Jurkat, Clone E6-1 (cell line): Measurements from ENCODE around the gene ATP2A3.

Experiments used
- DNase-seq: peaks from one replicate; pipeline ENCODE4 v3.0.0-alpha.2; 2011; ENCODE audit warnings: low read depth, low spot score
- H3K4me3 ChIP-seq: 2 replicates; pipeline ENCODE4 v1.5.1; 2011; ENCODE audit warnings: mild to moderate bottlenecking, low read length, control low read depth, moderate library complexity

ATP2A3 gene

DNA sequence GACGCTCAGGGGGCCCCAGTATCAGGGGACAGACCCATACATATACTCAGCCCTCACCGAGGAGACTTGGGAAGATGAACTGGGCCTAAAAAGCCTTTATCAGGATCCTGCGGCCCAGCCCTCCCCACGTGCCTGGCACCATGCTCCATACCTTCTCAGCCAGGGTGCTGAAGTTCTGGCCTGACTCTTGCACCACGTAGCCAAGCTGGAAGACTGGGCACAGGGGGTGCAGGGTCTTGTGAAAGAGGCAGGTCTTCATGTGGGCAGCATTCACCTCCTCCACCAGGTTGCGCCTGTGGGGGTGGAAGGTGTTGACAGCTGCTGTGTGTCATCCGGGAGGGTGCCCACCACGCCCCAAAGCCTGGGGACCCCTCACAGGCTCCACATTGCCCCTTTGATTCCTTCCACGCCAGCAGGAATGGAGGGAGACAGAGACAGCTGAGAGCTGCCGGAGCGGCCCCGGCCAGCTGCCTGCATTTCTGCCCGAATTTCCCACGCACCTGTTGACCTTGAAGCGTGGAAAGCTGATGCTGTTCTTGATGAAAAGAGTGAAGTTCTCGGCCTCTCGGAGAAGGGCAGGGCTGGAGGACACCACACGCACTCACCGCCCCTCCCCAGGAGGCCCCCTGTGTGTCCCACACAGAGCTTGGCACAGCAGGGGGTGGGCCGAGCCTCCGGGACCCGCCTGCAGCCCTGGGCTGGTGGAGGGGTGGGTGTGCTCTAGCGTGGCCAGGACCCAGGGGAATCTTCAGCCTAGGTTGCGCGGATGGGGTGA lies 61.0 kb downstream of the ATP2A3 start:
- no peak overlapping the region for H3K4me3 ChIP-seq
- DNase-seq: no peak

DNA sequence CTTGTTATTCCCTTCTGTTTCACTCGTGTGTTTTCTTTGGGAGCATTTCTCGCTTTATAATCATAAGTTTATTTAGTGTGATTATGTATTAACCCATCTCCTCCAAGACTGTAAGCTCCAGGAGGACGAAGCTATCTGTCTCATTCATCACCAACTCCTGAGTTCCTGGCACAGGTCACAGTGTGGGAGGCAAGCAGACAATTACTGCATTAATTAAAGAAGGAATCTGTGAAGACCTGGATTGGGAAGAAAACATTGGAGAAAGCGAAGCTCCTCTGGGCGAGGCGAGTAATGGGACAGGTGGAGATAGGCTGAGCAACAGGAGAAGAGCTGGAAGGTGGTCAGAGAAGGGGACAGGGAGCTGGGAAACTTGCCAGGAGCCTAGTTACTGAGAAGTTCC lies 63.6 kb downstream of the ATP2A3 start:
- DNase-seq: no peak
- no peak overlapping the region for H3K4me3 ChIP-seq

DNA sequence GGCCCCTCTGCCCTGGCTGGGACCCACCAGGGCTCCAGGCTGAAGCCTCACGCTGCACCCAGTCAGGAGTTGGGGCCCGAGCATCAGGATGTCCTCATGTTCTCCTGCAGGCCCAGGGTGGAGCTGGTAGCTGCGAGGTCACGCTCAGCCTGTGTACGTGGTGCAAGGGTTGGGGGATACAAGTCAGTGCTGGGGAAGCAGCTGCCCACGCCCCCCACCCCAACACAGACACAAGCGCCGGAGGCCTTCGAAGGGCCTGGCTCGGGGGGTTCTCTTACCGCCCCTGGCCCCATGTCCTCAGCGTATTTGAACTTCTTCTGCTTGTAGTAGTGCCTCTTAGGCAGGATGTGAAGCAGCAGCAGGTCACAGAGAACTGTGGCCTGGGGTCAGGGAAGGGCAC lies 66.5 kb downstream of the ATP2A3 start:
- DNase-seq: no peak
- H3K4me3 ChIP-seq: no peak overlapping the region

DNA sequence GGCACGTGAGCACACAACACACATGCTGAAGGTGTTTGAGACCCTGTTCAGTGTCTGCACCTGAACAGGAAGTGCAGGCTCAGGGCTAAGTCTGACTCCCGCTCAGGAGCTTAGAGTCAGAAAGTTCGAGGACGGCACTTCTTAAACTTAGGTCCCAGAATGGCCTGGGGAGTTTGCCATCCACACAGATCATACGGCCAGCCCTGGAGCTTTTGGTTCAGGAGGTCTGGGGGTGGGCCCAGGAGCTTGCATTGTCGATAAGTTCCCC lies 67.3 kb downstream of the ATP2A3 start:
- no peak overlapping the region for H3K4me3 ChIP-seq

DNA sequence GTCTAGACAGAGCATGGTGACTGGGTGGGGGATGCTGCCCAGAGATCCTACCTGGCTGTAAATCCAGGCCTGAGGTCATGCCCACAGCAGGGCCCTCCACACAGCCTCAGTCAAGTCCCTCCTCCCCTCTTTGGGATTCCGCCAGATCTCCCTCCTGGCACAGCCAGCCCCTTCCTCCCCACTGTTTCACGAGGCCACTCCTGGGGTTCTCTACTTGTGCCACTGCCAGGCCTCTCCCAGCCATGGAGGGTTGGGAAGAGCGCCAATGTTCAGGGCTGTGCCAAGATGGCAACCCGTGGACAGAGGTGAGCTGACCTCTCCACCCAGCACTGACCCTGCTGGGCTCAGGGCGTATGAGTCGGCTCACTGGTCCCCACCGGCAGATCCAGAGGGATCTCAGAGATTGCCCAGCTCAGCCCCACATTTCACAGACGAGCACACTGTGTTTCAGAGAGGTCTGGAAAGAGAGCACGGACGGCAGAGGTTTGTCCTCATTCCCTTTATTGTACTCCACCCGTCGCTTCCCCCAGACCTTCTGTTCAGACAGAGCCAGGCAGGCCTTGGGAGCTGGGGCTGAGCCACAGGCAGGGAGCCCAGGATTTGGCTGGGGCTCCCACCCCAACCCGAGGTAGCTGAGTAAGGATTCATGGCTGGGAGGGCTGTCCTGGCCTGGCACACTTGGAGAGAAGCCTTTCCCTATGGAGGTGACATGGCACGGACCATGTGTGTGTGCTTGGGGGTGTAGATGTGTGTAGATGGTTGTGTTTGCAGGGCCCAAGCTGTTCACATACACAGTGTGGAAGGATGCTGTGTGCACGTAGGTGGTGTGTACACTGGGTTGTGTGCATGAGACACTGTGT lies 67.9 kb downstream of the ATP2A3 start:
- no peak for DNase-seq

More for the DNA sequence above, 67.3 kb downstream of the ATP2A3 start:
- no peak for DNase-seq

DNA sequence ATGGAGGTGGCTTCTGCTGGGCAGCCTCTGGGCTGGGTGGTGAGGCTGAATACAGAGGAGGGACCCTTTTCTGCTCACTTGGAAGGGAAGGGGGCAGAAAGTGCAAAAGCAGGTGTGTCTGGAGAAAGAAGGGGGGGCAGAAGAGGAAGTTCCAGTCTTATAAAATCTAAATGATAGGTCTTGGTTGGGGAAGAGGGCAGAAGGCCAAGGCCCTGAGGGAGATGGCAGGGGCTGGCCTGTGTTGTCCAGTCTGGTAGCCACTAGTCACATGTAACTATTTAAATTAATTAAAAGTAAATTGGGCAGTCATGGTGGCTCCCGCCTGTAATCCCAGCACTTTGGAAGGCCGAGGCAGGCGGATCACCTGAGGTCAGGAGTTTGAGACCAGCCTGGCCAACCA lies 68.9 kb downstream of the ATP2A3 start:
- no peak for DNase-seq
- no peak overlapping the region for H3K4me3 ChIP-seq

More for the DNA sequence above, 67.9 kb downstream of the ATP2A3 start:
- H3K4me3 ChIP-seq: no peak overlapping the region

DNA sequence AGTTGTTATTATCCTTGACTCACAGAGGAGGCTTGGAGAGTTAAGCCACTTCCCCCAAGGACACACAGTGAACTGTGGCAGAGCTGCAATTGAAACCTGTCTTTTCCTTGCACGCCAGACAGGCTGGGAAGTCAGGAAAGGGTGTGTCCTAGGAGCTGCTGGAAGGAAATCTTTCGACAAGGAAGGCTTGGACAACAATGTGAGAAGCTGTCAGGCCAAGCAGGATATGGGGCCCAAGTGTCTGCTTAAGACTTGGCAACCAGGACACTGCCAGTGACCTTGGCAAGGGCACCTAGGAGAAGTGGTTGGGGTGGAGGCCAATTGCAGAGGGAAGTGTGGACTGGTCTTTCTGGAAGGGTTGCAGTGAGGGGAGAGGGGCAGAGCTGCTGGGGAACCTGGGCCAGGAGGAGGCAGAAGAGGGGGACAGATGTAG lies 69.3 kb downstream of the ATP2A3 start:
- H3K4me3 ChIP-seq: no peak overlapping the region
- no peak for DNase-seq

DNA sequence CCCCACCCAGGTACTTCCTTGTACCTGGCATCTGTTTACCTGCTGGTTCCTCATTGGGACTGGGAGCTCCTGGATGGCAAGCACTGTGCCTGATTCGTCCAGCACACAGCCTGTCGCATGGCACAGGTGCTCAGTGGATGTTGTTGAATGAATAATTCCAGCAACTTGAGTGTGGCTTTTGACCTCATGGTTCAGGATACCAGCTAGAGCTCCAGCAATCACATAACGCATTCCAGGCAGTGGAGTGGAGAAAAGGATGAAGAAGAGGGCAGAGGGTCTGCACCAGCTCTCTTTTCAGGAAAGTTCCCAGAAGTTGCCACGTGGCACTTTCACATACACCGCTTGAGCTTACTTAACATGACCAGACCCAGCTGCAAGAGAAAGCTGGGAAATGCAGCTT lies 70.0 kb downstream of the ATP2A3 start:
- DNase-seq: no peak
- no peak overlapping the region for H3K4me3 ChIP-seq

DNA sequence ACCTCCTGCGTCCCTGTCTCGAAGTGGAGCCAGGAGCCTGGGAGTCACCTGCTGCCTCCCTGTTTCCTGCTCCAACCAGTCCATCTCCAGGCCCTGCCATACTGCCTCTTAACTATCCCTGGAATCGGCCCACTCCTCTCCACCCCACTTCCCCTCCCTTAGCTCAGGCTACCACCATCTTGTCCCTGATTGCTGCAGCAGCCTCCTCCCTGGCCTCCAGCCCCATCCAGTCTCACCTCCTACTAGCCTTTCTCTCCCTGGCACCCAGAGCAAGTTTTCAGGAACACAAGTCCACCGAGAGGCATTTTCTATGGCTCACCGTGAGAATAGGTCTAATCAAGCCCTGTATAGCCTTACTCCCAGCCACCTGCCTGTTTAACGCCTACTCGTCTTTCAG lies 70.5 kb downstream of the ATP2A3 start:
- no peak for DNase-seq
- peak overlapping the region; percentile 51 for H3K4me3 ChIP-seq

DNA sequence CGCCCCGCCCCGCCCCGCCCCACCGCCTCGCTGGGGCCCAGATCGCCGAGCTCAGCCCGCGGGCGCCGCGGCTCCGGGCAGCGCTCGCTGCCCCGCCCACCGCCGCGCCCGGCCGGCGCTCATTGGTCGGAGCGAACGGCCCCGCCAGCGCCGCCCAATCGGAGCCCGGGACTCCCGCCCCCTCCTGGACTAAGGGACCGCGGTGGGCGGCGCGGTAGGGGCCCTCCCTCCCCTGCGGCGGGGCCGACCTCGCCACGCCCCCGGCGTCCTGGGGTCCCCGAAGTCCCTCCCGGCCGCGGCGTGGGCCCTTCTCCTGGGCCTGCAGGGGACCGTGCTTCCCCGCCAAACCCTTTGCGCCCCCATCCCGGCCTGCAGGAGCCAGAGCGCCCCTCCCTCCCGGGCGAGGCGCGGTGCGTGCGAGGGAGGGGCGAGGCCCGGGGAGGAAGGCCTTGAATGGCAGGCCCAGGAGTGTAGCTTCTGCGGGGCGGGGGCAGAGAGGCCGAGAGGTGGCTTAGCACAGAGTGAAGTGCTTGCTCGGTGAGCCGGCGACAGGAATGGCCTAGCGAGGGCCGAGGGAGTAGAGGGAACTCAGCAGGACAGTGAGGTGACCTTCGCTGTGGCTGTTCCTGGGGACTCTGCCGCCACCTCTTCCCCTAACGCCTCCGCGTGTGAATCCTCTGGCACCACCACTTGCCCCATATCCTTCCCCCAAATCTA lies 71.1 kb downstream of the ATP2A3 start, which contains the start of gene CAMKK1:
TSS of gene CAMKK1 (minus strand) at position 51 of the 717 bp plus-strand sequence. CDS start 7,366 bp downstream, outside the sequence.
- H3K4me3 ChIP-seq: peak within 1 kb of the TSS; percentile 56
- DNase-seq: peak; percentile 71

DNA sequence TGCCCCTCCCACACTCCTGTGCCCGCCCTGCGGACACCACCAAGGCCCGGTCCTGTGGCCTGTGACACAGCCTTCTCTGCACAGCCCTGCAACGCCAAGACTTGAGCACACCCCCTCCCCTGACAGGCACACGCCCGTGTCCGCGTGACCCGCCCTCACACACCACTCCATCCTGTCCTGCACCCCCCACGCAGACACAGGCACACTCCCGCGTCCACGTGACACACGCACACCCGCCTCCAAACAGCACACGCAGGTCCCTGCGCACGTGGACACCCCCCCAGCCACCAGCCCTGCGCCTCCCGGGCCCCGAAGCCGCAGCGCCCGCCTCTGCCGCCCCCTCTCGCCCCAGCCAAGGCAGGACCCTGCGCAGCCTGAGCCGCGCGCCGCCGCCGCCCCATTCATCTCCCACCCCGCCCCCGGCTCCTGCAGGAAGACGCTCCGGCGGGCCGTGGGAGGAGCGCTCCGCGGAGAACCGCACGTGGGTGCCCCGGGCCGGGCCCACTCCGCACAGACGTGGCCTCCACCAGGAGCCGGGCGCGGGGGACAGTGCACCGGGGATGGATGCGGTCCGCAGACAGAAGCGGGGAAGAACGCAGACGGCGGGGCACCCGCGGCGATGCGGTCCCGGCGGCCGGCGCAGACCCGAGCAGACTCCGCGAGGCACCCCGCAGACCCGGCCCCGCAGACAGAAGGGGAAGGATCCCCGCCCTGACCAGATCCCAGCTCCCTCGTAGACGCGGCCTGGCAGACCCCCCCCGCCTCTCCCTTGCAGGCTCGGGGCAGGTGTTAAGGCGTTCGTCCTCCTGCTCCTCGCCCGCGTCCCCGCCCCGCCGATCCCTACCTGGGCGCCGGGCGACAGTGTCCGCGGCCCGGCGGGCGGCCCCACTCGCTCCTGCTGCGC lies 71.9 kb downstream of the ATP2A3 start:
- peak overlapping the region; percentile 56 for H3K4me3 ChIP-seq
- DNase-seq: peak; percentile 54

DNA sequence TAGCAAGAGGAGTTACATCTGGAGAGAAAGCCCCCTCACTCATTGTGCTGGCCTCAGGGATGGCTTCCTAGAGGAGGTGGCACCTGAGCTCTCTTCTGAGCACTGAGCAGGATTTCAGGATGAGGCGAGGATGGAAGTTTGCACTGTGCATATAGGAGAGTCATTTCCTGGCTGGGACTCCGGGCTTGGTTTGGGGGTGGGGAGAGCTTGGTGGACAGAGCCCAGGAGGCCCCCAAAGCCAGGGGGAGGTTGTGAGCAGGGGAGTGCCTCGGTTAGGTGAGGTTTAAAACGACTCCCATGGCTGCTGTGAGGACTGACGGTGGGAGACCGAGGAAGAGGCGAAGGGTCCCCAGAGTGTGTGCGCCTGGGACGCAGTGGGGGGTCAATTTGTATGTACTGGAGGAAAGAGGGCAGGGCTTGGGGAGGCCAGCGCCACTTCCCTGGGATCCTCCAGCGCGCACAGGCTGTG lies 72.6 kb downstream of the ATP2A3 start:
- no peak for DNase-seq
- peak overlapping the region; percentile 56 for H3K4me3 ChIP-seq

DNA sequence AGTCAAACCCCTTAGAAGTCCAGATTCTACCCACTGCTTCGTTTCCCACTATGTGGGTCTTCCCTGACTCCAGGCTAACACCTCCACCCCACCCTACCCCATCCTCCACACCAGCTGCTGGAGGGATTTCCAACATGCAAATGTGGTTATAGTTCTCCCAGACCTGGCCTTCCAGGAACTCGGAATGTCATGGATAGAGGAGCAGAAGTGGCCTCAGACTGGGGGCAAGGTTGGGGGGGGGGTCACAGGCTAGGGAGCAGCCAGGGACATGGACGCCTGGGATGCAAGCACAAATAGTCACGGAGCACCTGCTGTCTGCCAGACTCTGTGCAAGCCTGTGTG lies 73.4 kb downstream of the ATP2A3 start:
- H3K4me3 ChIP-seq: no peak overlapping the region
- no peak for DNase-seq

DNA sequence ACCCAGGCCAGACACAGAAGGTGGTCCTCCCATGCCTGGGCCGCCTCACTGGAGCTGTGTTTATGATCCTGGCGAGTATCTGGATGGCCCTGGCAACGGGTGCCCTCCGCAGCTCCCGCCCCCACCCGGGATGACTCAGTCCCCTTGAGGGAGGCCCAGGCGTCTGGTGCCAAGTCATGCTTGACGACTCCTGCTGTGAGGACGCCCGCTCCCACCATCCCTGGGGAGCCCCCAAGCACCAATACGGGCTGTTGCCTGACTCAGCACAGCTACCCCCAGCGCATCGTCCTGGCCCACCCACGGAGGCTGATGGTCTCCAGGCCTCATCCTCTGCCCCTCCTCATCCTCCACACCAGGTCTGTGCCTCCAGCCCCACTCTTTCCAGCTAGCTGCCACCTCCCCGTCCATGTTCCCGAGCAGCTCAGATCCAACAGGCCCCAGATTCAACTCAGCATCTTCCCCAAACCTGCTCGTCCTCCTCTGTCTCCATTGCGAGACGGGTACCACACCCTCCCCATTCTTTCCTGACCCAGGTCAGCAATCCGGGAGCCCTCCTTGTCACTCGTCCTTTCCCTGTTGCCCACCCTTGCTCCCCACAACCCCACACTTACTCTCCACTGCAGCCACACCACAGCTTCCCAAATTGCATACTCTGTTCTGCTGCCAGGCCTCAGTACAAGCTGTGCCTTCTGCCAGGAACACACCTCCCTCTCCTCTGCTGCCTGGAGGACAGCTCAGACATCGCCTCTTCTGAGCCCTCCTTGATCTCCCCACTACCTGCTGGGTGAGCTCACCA lies 74.0 kb downstream of the ATP2A3 start:
- H3K4me3 ChIP-seq: no peak overlapping the region
- no peak for DNase-seq

DNA sequence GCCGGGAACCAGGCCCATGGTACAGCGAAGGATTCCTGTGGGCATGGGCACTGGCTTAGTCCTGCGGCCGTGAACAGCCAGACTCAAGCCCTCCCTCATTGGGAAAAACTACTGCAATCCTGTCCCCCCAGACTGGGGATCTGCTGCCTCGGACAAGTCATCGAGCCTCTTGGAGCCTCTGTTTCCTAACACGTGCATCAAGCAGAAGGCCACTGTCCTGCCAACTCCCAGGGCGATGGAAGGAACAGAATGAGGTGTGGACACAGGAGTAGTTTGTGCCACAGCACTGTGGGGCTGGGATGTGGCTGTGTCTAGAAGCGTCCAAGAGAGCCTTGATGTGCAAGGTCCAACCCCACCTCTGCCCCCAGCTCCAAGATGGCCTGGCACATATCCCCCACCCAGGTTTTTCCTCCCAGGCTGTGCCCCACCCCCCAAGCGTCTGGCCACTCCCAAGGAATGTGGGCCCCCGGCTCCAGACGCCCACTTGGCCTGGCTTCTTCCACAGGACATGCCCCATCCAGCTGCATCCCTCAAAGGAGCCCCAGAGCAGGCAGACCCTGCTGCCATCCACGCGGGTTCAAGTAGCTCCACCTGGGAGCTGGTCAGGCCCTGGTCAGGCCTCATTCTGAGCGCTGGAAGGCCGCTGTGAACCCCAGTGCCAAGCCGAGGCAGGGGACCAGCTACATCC lies 74.8 kb downstream of the ATP2A3 start:
- no peak overlapping the region for H3K4me3 ChIP-seq
- no peak for DNase-seq

DNA sequence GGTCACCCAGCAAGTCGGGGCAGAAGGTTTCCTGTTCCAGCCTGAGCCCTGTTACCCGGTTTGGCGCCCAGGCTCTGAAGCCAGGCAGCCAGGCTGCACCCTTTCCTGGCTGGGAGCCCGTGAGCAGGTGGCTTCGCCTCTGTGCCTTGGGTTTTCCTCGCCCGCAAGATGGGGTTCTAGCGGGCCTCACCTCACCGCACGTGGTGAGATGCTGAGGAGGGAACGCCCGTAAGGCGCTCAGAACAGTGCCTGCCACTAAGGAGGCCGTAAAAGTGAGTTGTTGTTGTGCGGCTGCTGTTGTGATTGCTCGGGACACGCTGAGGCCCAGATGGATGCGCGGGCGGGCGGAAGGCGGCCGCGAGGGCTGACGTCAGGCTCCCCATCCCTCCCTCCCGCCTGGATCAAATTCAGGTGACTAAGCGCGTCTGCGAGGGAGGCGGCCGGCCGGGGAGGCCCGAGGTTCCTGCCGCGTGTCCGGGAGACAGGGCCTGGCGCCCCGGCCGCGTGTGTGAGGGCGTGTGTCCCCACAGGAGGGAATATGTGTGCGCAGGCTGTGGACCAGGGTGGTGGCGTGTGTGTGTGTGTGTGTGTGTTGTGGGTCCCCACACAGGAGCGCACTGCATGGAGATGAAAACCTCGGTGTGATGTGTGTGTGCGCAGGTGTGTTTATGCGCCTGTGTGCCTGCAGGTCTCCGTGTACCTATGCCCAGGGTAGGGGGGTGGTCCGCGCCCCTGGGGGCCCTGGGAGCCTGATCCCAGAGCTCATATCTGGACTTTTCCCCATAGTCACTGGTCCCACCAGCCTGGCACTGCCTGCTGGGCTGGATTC lies 75.7 kb downstream of the ATP2A3 start:
- DNase-seq: no peak
- no peak overlapping the region for H3K4me3 ChIP-seq

DNA sequence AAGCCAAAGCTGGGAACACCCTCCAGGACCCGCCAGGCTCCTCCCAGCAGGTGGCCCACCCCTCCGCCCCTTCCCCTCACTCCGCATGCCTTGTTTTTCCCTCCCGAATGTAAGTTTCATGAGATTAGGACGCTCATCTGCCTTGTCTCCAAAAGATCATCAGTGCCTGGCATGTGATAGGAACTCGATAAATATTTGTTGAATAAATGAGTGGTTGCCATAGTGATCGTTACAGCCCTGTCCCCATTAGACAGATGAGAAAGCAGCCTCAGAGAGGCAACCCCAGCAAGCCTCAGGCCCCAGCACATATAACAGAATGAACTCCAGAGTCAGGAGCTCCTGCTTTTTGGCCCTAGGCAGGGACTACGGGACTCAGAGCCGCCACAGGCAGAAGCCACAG lies 76.4 kb downstream of the ATP2A3 start:
- DNase-seq: no peak
- H3K4me3 ChIP-seq: no peak overlapping the region
